HCT116 (cell line): ENCODE results near the gene C19orf85. TPM values are rescaled to one million over a fixed set of nuclear protein-coding genes. Genes with fewer than 3 reads are reported as not detected.

ENCODE experiments used
- ATAC-seq: fragments of 200-7000 bp; cut with Tn5 transposase; 2 replicates; pipeline ENCODE4 v1.9.1; 2020; ENCODE audit warnings: mild to moderate bottlenecking, moderate library complexity
- BruUV-seq: library from RNA; stranded (reverse); fragments of 400-500 nt; replicated peaks from 2 replicates; lab custom pipeline; 2021; lab: Mats Ljungman, UMichigan
- CTCF ChIA-PET: fragments of 300-600 bp; sonication (Branson Sonifier 250); formaldehyde crosslinking; loops from one replicate; lab custom pipeline; 2021; ENCODE audit warnings: antibody characterized with exemption; lab: Charles Lee
- POLR2A ChIA-PET: fragments of 300-600, 350-600 bp; sonication (Branson Sonifier 250); formaldehyde crosslinking; loops from one replicate; lab custom pipeline; 2021; ENCODE audit warnings: antibody characterized with exemption; lab: Charles Lee
- RAD21 ChIA-PET, 2 experiments: fragments of 300-600 bp; sonication (Branson Sonifier 250); formaldehyde crosslinking; loops; one replicate each; lab custom pipeline; 2023; ENCODE audit warnings: low total read pairs in 2 of 2; ENCODE audit not compliant: uncharacterized antibody in 2 of 2, unreplicated experiment in 2 of 2, low non-redundant PET in 1 of 2; lab: Charles Lee
- DNase-seq: peaks from one replicate; pipeline ENCODE4 v3.0.0-alpha.2; 2010; ENCODE audit warnings: low read depth, low spot score
- H2AFZ ChIP-seq: fragments of 200-600 bp; shearing (Covaris generic), sonication (generic); 2 replicates; pipeline ENCODE4 v1.6.1; 2017; ENCODE audit warnings: low read depth, mixed run types, mixed read lengths, antibody characterized with exemption, low read length; ENCODE audit not compliant: poor library complexity, severe bottlenecking
- H3K27ac ChIP-seq: 2 replicates; pipeline ENCODE4 v1.5.1; 2012; ENCODE audit warnings: low read depth, low read length
- H3K27me3 ChIP-seq: fragments of 200-600 bp; sonication (generic); 2 replicates; pipeline ENCODE4 v1.6.1; 2016; ENCODE audit warnings: mixed run types, low read length, mixed read lengths; ENCODE audit not compliant: insufficient read depth
- H3K36me3 ChIP-seq, 2 experiments: fragments of 200-500 bp in 1 of 2; fragments of 200-600 bp in 1 of 2; sonication (Bioruptor generic) in 1 of 2; sonication (generic) in 1 of 2; 2 replicates each; pipeline versions ENCODE4 v1.5.1 to v1.6.1; 2014 to 2016; ENCODE audit warnings: low read length in 2 of 2, inconsistent platforms in 1 of 2, mixed read lengths in 1 of 2, mixed run types in 1 of 2; ENCODE audit not compliant: insufficient read depth in 2 of 2, control insufficient read depth in 1 of 2
- H3K4me1 ChIP-seq, 2 experiments: fragments of 200-600 bp in 1 of 2; sonication (generic) in 1 of 2; 2 replicates each; pipeline versions ENCODE4 v1.5.1 to v1.6.1; 2012 to 2017; ENCODE audit warnings: low read length in 2 of 2, inconsistent platforms in 1 of 2, mild to moderate bottlenecking in 1 of 2, mixed read lengths in 1 of 2, mixed run types in 1 of 2, moderate library complexity in 1 of 2; ENCODE audit not compliant: insufficient read depth in 2 of 2, control insufficient read depth in 1 of 2
- H3K4me2 ChIP-seq: fragments of 200-600 bp; sonication (generic); 2 replicates; pipeline ENCODE4 v1.6.1; 2017; ENCODE audit warnings: mixed run types, low read length, mixed read lengths
- H3K4me3 ChIP-seq, 2 experiments: fragments of 200-600 bp in 1 of 2; sonication (generic) in 1 of 2; replicated peaks in 1 of 2; 2 replicates each; pipeline ENCODE4 v1.5.1; 2011 to 2016; ENCODE audit warnings: low read length in 2 of 2, control low read depth in 1 of 2, low read depth in 1 of 2, mild to moderate bottlenecking in 1 of 2, mixed read lengths in 1 of 2, mixed run types in 1 of 2
- H3K79me2 ChIP-seq: fragments of 200-600 bp; sonication (generic); 2 replicates; pipeline ENCODE4 v1.6.1; 2017; ENCODE audit warnings: mild to moderate bottlenecking, mixed run types, low read length, moderate library complexity, mixed read lengths; ENCODE audit not compliant: insufficient read depth
- H3K9ac ChIP-seq: fragments of 200-600 bp; sonication (generic); 2 replicates; pipeline ENCODE4 v1.6.1; 2016; ENCODE audit warnings: low read length, mixed read lengths
- H3K9me2 ChIP-seq: fragments of 200-600 bp; sonication (generic), shearing (Covaris generic); 2 replicates; pipeline ENCODE4 v1.6.1; 2017; ENCODE audit warnings: mixed run types, mild to moderate bottlenecking, moderate library complexity; ENCODE audit not compliant: insufficient read depth
- H3K9me3 ChIP-seq, 2 experiments: fragments of 200-500 bp in 1 of 2; fragments of 200-600 bp in 1 of 2; sonication (Bioruptor generic) in 1 of 2; sonication (generic) in 1 of 2; 2 replicates each; pipeline ENCODE4 v1.6.1; 2014 to 2017; ENCODE audit warnings: low read length in 2 of 2, mixed read lengths in 2 of 2, inconsistent platforms in 1 of 2, low read depth in 1 of 2, mild to moderate bottlenecking in 1 of 2, mixed run types in 1 of 2, moderate library complexity in 1 of 2; ENCODE audit not compliant: control insufficient read depth in 1 of 2, insufficient read depth in 1 of 2
- H4K20me1 ChIP-seq: fragments of 200-600 bp; sonication (generic), shearing (Covaris generic); 2 replicates; pipeline ENCODE4 v1.6.1; 2017; ENCODE audit warnings: mixed run types, mild to moderate bottlenecking, moderate library complexity; ENCODE audit not compliant: insufficient read depth
- CBX3 ChIP-seq: IDR thresholded peaks from 2 replicates; pipeline ENCODE4 v1.6.1; 2012; ENCODE audit warnings: low read depth
- CEBPB ChIP-seq: IDR thresholded peaks from 2 replicates; pipeline ENCODE4 v1.6.1; 2012; ENCODE audit warnings: low read depth
- EGR1 ChIP-seq: IDR thresholded peaks from 2 replicates; pipeline ENCODE4 v1.6.1; 2012; ENCODE audit warnings: low read depth
- ELF1 ChIP-seq: IDR thresholded peaks from 2 replicates; pipeline ENCODE4 v1.6.1; 2012; ENCODE audit warnings: low read depth, borderline replicate concordance
- EZH2phosphoT487 ChIP-seq: fragments of 200-600 bp; IDR thresholded peaks from 2 replicates; pipeline ENCODE4 v1.6.1; 2018; ENCODE audit warnings: antibody characterized with exemption, borderline replicate concordance
- FOSL1 ChIP-seq: IDR thresholded peaks from 2 replicates; pipeline ENCODE4 v1.6.1; 2012; ENCODE audit warnings: low read depth
- JUND ChIP-seq: IDR thresholded peaks from 2 replicates; pipeline ENCODE4 v1.6.1; 2012
- POLR2A ChIP-seq: IDR thresholded peaks from 2 replicates; pipeline ENCODE4 v1.7.0; 2011; ENCODE audit warnings: borderline replicate concordance; ENCODE audit not compliant: insufficient read depth, insufficient read length; ENCODE audit errors: extremely low read depth
- RAD21 ChIP-seq: IDR thresholded peaks from 2 replicates; pipeline ENCODE4 v1.6.1; 2012; ENCODE audit warnings: low read depth, mild to moderate bottlenecking
- REST ChIP-seq: IDR thresholded peaks from 2 replicates; pipeline ENCODE4 v1.6.1; 2012; ENCODE audit warnings: low read depth
- SIN3A ChIP-seq: IDR thresholded peaks from 2 replicates; pipeline ENCODE4 v1.6.1; 2012; ENCODE audit warnings: low read depth
- SP1 ChIP-seq: IDR thresholded peaks from 2 replicates; pipeline ENCODE4 v1.6.1; 2012; ENCODE audit warnings: low read depth
- TCF7L2 ChIP-seq: IDR thresholded peaks from 2 replicates; pipeline ENCODE4 v1.7.0; 2011; ENCODE audit warnings: borderline replicate concordance, inconsistent platforms; ENCODE audit not compliant: insufficient read depth, insufficient read length; ENCODE audit errors: extremely low read depth
- YY1 ChIP-seq: IDR thresholded peaks from 2 replicates; pipeline ENCODE4 v1.6.1; 2011; ENCODE audit warnings: low read length, low read depth, moderate library complexity, mild to moderate bottlenecking; ENCODE audit not compliant: insufficient replicate concordance; ENCODE audit errors: extremely low read depth
- ZBTB33 ChIP-seq: IDR thresholded peaks from 2 replicates; pipeline ENCODE4 v1.6.1; 2011; ENCODE audit warnings: mild to moderate bottlenecking, low read length, moderate library complexity; ENCODE audit not compliant: insufficient replicate concordance; ENCODE audit errors: extremely low read depth
- ZFX ChIP-seq: fragments of 450-650 bp; IDR thresholded peaks from 2 replicates; pipeline ENCODE4 v1.6.1; 2017
- ZNF274 ChIP-seq: fragments of 200-500 bp; sonication (Bioruptor generic); IDR thresholded peaks from 2 replicates; pipeline ENCODE4 v1.6.1; 2014; ENCODE audit warnings: mild to moderate bottlenecking, low read depth, low read length, inconsistent platforms
- intact Hi-C: fragments of 100-400 bp; cut with micrococcal nuclease; formaldehyde crosslinking; loops from 2 replicates; pipeline ENCODE4 v1.10.0; 2022
- total RNA-seq: library from RNA; stranded (reverse); gene quantifications from one replicate; pipeline ENCODE4 v1.2.1, GENCODE V29; 2021; ENCODE audit not compliant: unreplicated experiment
- TF ChIP-seq, protein P1 (sequence below): IDR thresholded peaks from 2 replicates; pipeline ENCODE4 v1.6.1; 2012
- TF ChIP-seq, protein P2 (sequence below), 3 experiments: fragments of 200-600 bp in 1 of 3; sonication (generic) in 1 of 3; IDR thresholded peaks in 2 of 3; conservative IDR thresholded peaks in 1 of 3; 2 replicates each; pipeline ENCODE4 v1.5.1; 2012 to 2017; ENCODE audit warnings: low read depth in 2 of 3, low read length in 2 of 3, antibody characterized with exemption in 1 of 3, borderline replicate concordance in 1 of 3, control low read depth in 1 of 3, mild to moderate bottlenecking in 1 of 3, mixed read lengths in 1 of 3, mixed run types in 1 of 3, moderate library complexity in 1 of 3; ENCODE audit not compliant: insufficient read depth in 1 of 3

C19orf85 gene
- total RNA-seq, 1 experiment from 2014 or later = 0.34 TPM

- H4K20me1 ChIP-seq = no peaks in the 10 kb centered on the region
- ATAC-seq (no peak), DNase-seq (no peak)
- intact Hi-C loops = no loop called here
- no peak overlapping the region for H2AFZ ChIP-seq
- H3K4me3 ChIP-seq = no peak overlapping the region
- H3K9me2 ChIP-seq = no peaks in the 10 kb centered on the region
- H3K9ac ChIP-seq = no peak overlapping the region
- CTCF ChIA-PET = interaction anchor here (0.9 to 1.1 kb wide), 2 partner anchors 8 to 312 kb away, joined by 3 read pairs; partner anchors contain the start of gene ISOC2
- no TSS peak for BruUV-seq
- no peak overlapping the region for H3K4me2 ChIP-seq
- peaks cover 0 to 5% of the 10 kb centered on the region in 2 experiments; a peak in 2 of 4 replicates for H3K4me1 ChIP-seq
- no peaks in the 10 kb centered on the region; a peak in 1 of 4 replicates for H3K36me3 ChIP-seq
- RAD21 ChIA-PET = interaction anchor here in 1 of 2 experiments (0.6 kb wide), 1 partner anchor 312 kb away, joined by 3 read pairs; no protein-coding TSS in a partner anchor
- POLR2A ChIA-PET = interaction anchor here (1.4 kb wide), 1 partner anchor 46 kb away, joined by 5 read pairs; the partner anchor contains the start of gene UBE2S
- H3K9me3 ChIP-seq = no peaks in the 10 kb centered on the region
- no peaks in the 10 kb centered on the region for H3K27me3 ChIP-seq
- 0 out of 2 replicates have a peak, but pooled peaks cover 4% of the 10 kb centered on the region for H3K79me2 ChIP-seq
- H3K27ac ChIP-seq = no peak overlapping the region
- TF ChIP-seq EGR1 (no peak), JUND (no peak), RAD21 (no peak), CBX3 (no peak), ZNF274 (no peak), ZBTB33 (no peak), POLR2A (no peak), YY1 (no peak), ZFX (no peak), SIN3A (no peak), REST (no peak), FOSL1 (no peak), ELF1 (no peak), EZH2phosphoT487 (no peak), TCF7L2 (no peak), CEBPB (no peak), SP1 (no peak)
- TF ChIP-seq, protein P1, sequence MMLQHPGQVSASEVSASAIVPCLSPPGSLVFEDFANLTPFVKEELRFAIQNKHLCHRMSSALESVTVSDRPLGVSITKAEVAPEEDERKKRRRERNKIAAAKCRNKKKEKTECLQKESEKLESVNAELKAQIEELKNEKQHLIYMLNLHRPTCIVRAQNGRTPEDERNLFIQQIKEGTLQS = no peak
- TF ChIP-seq, protein P2, sequence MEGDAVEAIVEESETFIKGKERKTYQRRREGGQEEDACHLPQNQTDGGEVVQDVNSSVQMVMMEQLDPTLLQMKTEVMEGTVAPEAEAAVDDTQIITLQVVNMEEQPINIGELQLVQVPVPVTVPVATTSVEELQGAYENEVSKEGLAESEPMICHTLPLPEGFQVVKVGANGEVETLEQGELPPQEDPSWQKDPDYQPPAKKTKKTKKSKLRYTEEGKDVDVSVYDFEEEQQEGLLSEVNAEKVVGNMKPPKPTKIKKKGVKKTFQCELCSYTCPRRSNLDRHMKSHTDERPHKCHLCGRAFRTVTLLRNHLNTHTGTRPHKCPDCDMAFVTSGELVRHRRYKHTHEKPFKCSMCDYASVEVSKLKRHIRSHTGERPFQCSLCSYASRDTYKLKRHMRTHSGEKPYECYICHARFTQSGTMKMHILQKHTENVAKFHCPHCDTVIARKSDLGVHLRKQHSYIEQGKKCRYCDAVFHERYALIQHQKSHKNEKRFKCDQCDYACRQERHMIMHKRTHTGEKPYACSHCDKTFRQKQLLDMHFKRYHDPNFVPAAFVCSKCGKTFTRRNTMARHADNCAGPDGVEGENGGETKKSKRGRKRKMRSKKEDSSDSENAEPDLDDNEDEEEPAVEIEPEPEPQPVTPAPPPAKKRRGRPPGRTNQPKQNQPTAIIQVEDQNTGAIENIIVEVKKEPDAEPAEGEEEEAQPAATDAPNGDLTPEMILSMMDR (IDR thresholded peaks at IDR 0.05 in 2 of 3, conservative IDR thresholded peaks at IDR 0.05 in 1 of 3; ENCODE audit: borderline replicate concordance in 1 of 3, insufficient read depth in 1 of 3, low read depth in 2 of 3, low read length in 2 of 3) = no peak
Observed at GRCh38 chr19:55453511-55454260, 10.9 kb downstream of the C19orf85 start.
